ENCODE measurements around the gene HNRNPAB.

HNRNPAB gene

DNA sequence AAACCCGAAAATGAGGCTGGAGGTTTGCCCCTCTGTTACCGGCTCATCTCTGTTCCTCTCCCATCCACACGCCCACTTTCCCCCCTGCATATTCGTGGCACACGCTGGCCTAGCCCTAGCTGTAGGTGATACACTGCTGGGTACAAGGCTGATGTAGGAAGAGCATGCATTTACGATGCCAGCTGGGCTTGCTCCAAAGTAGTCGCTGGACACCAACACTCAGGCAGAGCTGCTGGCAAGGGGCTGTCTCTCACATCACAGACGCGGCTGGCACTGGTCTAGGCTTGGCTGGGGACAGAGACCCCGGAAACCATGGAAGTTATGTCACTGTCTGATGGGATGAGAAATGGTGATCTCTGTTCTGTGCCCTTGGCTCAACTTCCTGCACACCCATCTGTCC is 38.1 kb downstream of the HNRNPAB start (continued):
- TF ChIP-seq, protein P1, sequence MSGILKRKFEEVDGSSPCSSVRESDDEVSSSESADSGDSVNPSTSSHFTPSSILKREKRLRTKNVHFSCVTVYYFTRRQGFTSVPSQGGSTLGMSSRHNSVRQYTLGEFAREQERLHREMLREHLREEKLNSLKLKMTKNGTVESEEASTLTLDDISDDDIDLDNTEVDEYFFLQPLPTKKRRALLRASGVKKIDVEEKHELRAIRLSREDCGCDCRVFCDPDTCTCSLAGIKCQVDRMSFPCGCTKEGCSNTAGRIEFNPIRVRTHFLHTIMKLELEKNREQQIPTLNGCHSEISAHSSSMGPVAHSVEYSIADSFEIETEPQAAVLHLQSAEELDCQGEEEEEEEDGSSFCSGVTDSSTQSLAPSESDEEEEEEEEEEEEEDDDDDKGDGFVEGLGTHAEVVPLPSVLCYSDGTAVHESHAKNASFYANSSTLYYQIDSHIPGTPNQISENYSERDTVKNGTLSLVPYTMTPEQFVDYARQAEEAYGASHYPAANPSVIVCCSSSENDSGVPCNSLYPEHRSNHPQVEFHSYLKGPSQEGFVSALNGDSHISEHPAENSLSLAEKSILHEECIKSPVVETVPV (CRISPR knock-in tag; IDR thresholded peaks at IDR 0.05), result no peak
- TF ChIP-seq ZNF8 (CRISPR knock-in tag; IDR thresholded peaks at IDR 0.05), result no peak
- TF ChIP-seq ZNF565 (CRISPR knock-in tag; conservative IDR thresholded peaks at IDR 0.05; ENCODE audit: low read depth), result no peak
- no peak for TF ChIP-seq ZNF70 (CRISPR knock-in tag; IDR thresholded peaks at IDR 0.05)
- no peak for TF ChIP-seq CSDC2 (CRISPR knock-in tag; IDR thresholded peaks at IDR 0.05)

DNA sequence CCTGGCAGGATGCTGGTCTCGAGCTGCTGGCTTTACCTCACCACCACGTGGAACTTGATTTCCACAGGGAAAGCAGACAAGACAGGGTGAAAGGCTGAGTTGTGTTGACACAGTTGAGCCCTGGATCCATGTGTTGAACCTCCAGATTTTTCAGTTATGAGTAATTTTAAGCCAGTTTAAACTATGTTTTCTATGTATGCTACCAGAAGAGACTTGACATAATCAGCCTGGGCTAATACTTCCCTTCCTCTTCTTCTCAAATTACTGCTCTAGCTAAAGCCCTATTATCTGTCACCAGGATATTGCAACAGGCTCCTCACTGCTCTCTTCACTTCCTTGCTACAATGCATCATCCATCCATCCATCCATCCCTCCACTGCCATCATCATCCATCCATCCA is 40.2 kb downstream of the HNRNPAB start:
- no peak for ATAC-seq
- no peak for TF ChIP-seq ZFP30 (CRISPR knock-in tag; IDR thresholded peaks at IDR 0.05)
- TF ChIP-seq, protein P1 (CRISPR knock-in tag; IDR thresholded peaks at IDR 0.05), result no peak
- no peak for TF ChIP-seq POU6F1 (CRISPR knock-in tag; IDR thresholded peaks at IDR 0.05; ENCODE audit: borderline replicate concordance, low read depth)
- TF ChIP-seq PPARA (CRISPR knock-in tag; IDR thresholded peaks at IDR 0.05; ENCODE audit: borderline replicate concordance), result no peak
- TF ChIP-seq ZNF8 (CRISPR knock-in tag; IDR thresholded peaks at IDR 0.05), result no peak
- no peak for TF ChIP-seq TOX (CRISPR knock-in tag; IDR thresholded peaks at IDR 0.05; ENCODE audit: borderline replicate concordance)
- no peak for TF ChIP-seq PATZ1 (CRISPR knock-in tag; IDR thresholded peaks at IDR 0.05; ENCODE audit: borderline replicate concordance)
- no peak for TF ChIP-seq OSR1 (CRISPR knock-in tag; IDR thresholded peaks at IDR 0.05)
- TF ChIP-seq ZNF565 (CRISPR knock-in tag; conservative IDR thresholded peaks at IDR 0.05; ENCODE audit: low read depth), result no peak
- TF ChIP-seq CSDC2 (CRISPR knock-in tag; IDR thresholded peaks at IDR 0.05), result no peak

DNA sequence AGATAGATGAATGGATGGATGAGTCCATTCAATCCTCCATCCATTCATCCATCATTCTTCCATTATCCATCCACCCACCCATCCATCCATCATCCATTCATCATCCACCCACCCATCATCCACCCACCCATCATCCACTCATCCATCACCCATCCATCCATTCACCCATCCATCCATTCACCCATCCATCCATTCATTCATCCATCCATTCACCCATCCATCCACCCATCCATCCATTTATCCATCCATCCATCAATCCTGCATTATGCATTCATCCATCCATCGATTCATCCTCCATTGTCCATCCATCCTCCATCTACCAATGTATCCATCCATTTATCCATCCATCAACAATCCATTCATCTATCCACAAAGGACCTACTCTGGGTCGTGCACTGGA is 41.1 kb downstream of the HNRNPAB start:
- no peak for ATAC-seq
- no peak for TF ChIP-seq ESRRG (CRISPR knock-in tag; IDR thresholded peaks at IDR 0.05)
- no peak for TF ChIP-seq POU6F1 (CRISPR knock-in tag; IDR thresholded peaks at IDR 0.05; ENCODE audit: borderline replicate concordance, low read depth)
- TF ChIP-seq ZFP30 (CRISPR knock-in tag; IDR thresholded peaks at IDR 0.05), result no peak
- TF ChIP-seq TSHZ2 (CRISPR knock-in tag; IDR thresholded peaks at IDR 0.05), result no peak
- TF ChIP-seq ISL1 (CRISPR knock-in tag; IDR thresholded peaks at IDR 0.05), result no peak
- no peak for TF ChIP-seq PATZ1 (CRISPR knock-in tag; IDR thresholded peaks at IDR 0.05; ENCODE audit: borderline replicate concordance)
- TF ChIP-seq PPARA (CRISPR knock-in tag; IDR thresholded peaks at IDR 0.05; ENCODE audit: borderline replicate concordance), result no peak
- TF ChIP-seq CREB5 (CRISPR knock-in tag; IDR thresholded peaks at IDR 0.05; ENCODE audit: low read depth), result no peak
- TF ChIP-seq RARB (CRISPR knock-in tag; IDR thresholded peaks at IDR 0.05), result no peak
- no peak for TF ChIP-seq BACH2 (CRISPR knock-in tag; IDR thresholded peaks at IDR 0.05; ENCODE audit: borderline replicate concordance)
- no peak for TF ChIP-seq GLIS3 (CRISPR knock-in tag; IDR thresholded peaks at IDR 0.05)
- TF ChIP-seq ZC3H10 (CRISPR knock-in tag; IDR thresholded peaks at IDR 0.05), result no peak
- no peak for TF ChIP-seq ARNTL (CRISPR knock-in tag; IDR thresholded peaks at IDR 0.05; ENCODE audit: borderline replicate concordance, low read depth)
- TF ChIP-seq OSR1 (CRISPR knock-in tag; IDR thresholded peaks at IDR 0.05), result no peak
- TF ChIP-seq CSDC2 (CRISPR knock-in tag; IDR thresholded peaks at IDR 0.05), result no peak
